GM19328 (cell line): ENCODE results near the gene TCF7.

ENCODE experiments used
- ATAC-seq: cut with Tn5 transposase; IDR thresholded peaks from one replicate; pipeline ENCODE4 v1.9.1; 2021; ENCODE audit warnings: mild to moderate bottlenecking, moderate library complexity; ENCODE audit not compliant: unreplicated experiment

TCF7 gene

GRCh38 chr5:134130239-134130945 is 15.9 kb downstream of the TCF7 start:
- no peak for ATAC-seq

GRCh38 chr5:134131165-134131564 is 16.7 kb downstream of the TCF7 start:
- ATAC-seq, result no peak

- ATAC-seq, result no peak
Observed at GRCh38 chr5:134131578-134132350, 17.3 kb downstream of the TCF7 start.

DNA sequence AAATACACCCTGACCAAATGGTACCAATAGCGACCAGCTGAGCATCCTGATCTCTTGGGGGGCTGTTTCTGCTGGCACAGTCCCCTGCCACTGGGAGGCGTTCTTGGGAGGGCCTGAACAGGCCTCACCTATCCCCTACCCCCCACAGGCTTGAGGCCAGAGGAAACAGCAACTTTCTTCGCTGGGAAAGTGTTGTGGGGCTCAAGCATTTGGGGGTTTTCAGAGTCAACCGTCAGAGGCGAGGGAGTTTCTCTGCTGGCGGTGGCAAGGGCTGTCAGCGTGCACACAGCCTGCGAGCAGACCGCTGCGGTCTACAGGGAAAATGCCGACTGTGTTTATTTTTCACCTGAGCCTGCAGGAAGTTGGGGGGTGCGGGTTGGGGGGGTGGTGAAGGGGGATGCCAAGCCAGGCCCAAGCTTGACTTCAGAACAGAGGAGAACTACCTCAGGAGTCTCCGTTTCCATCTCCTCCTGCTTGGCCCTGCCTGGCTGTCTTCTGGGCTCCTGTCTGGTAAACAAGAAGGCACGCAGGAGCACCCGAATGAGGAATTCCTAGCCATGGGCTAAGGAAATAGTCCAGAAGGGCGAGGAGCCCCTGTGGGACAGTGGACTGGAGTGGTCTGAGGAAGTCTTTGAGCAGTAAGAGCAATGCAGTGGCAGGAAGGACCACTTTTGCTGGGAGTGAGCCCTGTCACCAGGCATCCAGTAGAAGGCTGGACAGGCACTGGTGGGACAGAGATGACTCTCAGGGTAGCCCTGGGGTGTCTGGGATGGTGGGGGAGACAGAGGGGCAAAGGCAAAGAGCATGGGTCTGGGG is 18.1 kb downstream of the TCF7 start:
- peak; percentile 56 for ATAC-seq

DNA sequence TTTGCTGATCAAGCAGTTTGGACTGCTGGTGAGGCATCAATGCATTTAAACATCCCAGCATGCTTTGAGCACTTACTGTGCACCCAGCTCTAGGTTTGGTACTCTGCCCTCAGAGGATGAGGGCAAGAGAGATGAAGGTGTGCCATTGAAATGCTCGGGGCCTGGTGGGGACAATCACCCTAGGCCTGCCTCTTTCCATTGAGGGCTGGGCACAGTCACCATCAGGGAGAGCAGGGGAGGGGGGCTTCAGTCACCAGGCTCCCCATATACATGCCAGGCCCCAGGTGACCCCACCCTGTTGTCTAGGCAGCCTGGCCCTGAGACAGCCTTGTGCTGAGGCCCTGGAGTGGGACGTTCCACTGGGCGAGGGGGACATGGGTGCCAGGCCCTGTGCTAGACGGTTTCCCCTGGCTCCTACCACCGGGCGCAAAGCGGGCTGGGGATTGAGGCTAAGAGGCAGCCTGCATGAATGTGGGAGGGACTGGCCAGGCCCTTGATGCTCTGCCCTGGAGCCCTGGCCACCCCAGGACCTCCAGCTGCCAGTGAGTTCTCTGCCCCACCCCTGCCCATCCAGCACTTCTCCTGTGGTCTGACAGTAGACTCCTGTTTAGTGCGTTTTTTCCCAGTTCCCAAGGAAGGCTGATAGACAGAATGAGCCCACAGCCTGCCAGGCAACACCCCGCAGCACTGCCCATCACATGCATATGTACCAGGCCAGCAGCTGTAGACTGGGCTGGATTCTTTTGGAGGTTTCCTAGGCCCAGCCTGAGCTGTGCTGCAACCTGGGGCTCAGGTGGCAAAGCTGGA is 18.9 kb downstream of the TCF7 start:
- no peak for ATAC-seq

DNA sequence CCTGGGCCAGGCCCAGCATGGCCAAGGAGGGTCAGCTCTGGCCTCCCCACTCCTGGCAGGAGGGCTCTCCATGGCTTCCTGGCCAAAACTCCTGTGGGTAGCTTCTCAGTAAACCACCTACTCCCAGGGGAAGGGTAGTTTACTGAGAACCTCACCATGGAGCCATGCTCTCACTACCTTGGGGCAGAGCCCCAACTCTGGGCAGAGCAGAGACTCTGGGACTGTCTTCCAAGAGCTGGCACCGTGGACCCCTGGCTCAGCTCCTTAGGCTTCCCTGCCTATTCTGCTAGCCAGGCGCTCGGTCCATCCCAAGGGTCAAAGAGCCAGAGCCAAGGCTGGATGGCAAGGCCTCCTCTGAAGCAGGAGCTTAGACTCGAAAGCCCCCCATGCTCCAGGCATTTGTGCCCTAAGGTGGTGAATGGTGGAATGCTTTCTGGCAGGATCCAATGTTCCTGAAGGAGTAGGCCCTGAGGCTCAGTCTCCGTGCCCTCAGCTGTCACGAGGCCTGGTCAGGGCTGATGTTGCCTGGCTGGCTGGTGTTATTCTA is 19.6 kb downstream of the TCF7 start:
- ATAC-seq, result no peak

DNA sequence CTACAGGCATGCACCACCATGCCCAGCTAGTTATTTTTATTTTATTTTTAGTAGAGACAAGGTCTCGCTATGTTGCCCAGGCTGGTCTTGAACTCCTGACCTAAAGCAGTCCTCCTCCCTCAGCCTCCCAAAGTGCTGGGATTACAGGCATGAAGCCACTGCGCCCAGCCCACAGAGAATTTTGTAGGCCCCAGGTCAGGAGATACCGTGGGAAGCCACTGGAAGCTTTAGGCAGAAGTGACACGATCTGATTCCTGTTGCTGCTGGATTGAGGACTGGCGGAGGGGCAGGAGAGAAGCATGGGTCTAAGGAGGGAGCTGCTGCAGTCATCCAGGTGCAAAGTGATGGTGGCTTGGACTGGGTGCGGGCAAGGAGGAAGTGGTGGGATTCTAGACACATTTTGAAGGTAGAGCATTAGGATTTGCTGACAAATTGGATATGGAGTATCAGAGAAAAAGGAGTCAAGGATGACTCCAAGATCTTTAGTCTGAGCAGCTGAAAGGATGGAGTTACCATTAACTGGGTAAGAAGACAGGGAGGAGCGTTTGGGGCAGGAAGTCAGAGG is 20.7 kb downstream of the TCF7 start:
- ATAC-seq, result no peak

DNA sequence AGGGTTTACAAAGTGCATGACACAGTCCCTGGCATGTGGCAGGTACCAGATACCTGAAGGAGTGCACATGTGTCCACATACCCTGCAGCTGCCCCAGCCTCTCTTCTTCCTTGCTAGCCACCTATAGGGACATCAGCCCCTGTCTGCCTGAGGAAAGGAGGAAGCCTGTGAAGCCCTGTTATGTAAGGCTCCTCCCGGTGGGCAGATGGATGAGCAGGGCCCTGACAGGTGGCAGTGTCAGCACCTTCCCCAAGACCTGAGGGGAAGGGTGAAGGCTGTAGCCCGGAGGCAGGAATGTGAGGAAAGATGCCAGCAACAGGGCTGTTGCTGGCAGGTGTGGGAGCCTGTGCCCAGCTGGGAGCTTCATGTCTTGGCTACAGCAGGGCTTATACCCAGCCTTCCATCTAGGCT is 21.7 kb downstream of the TCF7 start:
- ATAC-seq, result no peak

- ATAC-seq, result no peak
Observed at GRCh38 chr5:134136771-134137170, 22.3 kb downstream of the TCF7 start.

GRCh38 chr5:134138416-134139376 is 24.2 kb downstream of the TCF7 start:
- ATAC-seq, result peak; percentile 58

DNA sequence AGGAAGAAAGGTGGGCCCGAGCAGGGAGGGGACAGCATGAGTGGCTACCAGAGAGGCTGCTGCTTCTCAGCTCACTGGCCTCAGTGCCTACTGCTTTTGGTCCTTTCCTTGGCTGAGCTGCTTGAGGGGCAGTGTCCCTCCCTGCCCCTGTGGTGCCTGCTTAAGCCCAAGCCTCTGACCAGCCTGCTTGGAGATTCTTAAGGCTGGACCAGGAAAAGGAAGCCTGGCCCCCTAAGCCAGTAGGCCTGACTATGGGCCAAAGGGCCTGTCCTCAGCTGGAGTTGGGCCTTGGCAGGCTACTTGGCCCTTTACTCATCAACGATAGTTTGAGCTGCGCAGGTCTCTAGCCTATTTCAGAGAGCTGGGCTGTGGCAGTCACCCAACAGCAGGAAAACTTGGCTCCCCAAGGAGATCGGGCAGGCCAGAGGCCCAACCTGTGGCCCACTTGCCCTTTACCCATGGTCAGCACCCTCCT is 24.9 kb downstream of the TCF7 start:
- ATAC-seq, result no peak

- no peak for ATAC-seq
Observed at GRCh38 chr5:134139891-134140469, 25.5 kb downstream of the TCF7 start.

DNA sequence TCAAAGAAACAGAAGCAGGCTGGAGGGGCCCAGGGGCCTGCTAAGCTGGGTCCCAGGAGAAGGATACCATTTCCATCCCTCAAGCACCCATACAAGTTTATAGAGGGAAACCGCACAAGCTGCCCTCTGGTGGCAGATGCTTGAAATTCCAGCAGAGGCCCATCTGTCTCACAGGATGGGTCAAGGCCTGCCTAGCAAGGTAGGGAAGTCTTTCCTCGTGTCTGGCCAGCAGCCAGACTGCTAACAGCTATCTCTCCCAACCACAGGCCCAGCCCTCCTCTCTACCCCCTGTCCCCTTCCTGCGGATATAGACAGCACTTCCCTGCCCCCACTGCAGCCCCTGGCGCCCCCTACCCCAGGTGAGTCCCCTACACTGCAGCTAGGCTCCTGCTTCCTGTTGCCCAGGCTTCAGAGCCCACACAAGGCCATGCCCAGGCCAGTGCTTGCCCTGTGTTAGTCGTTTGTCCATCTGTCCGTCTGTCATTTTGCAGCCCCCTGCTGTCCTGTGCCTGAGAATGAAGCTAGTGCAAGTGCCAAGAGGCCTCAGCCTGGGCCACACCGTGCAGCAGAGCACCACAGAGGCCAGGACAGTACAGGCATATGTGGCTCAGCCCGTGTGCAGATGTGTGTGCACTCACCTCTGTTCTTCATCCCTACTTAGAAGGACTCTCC is 26.2 kb downstream of the TCF7 start:
- ATAC-seq, result no peak

GRCh38 chr5:134141331-134142050 is 27.0 kb downstream of the TCF7 start:
- no peak for ATAC-seq

DNA sequence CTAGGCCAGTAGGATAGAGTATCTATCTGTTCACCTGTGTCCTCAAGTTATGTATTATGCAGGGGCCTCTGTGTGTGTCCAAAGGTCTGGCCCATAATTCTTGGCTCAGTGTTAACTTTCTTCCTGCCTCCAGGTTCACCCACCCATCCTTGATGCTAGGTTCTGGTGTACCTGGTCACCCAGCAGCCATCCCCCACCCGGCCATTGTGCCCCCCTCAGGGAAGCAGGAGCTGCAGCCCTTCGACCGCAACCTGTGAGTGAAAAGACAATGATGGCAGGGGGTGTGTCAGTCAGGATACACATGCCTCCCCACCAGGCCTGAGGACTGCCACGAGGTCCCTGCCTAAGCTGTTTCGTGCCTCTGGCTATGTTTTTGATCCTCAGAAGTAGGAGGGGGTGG is 27.6 kb downstream of the TCF7 start:
- ATAC-seq, result no peak

- ATAC-seq, result no peak
Observed at GRCh38 chr5:134142806-134143205, 28.3 kb downstream of the TCF7 start.

GRCh38 chr5:134143431-134143830 is 28.9 kb downstream of the TCF7 start:
- no peak for ATAC-seq
